VCaP (cell line): Measurements from ENCODE around the gene KCNAB1.
A peak's percentile ranks its signal among the peaks of the same experiment; 100 is the strongest.

Experiments
- H3K27ac ChIP-seq: fragments of 450-650 bp; 2 replicates; pipeline ENCODE4 v1.5.1; 2017
- CTCF ChIP-seq: fragments of 450-650 bp; conservative IDR thresholded peaks from 2 replicates; pipeline ENCODE4 v1.5.1; 2017; ENCODE audit warnings: mild to moderate bottlenecking, moderate library complexity

KCNAB1 gene

DNA sequence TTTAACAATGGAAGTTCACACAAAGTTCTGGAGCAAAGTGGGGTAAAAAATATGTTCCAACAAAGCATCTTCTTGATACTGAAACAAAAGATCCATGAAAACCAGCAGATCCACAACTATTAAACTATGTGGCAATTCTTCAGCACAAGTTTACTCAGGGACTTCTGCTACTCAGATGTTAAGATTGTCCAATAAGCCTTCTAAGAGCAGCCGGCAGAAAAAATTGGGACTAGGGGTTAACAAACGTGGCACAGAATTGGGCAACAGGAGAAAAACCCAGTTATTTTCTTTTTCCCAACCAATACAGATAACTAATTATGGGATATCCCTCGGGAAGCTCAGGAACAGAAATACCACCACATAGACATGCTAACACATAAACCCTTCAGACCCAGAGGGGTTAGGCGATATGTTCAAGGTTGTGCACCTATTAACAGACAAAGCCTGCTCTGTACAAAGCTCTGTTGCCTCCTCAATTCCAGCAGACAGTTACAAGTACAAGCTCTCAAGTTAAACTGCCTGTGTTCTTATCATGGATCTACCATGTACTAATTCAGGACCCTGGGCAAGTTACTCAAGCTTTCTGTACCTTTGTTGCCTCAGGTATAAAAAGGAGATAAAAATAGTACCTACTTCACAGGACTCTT lies 427.8 kb downstream of the KCNAB1 start:
- no peak for TF ChIP-seq CTCF
- H3K27ac ChIP-seq = no peak overlapping the region

- no peak overlapping the region for H3K27ac ChIP-seq
- no peak for TF ChIP-seq CTCF
Observed at GRCh38 chr3:156548902-156549301, 428.5 kb downstream of the KCNAB1 start.

DNA sequence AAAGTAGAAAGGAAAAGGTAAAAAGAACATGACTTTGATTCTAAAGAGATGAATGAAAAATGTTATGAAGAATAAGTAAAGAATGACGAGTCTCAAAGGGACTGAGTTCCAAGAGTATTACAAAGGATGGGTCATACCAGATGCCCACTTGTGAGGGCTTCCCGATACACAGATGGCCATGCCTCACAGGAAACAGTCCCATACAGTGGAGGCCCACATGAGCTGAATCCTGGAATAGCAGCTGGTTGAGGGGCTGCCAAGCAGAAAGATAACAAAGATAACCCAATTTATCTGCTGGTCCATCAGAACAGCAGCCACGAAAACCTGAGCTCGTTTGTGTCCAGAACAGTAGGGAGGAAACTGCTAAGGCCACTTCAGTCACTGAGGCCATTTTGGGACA lies 430.9 kb downstream of the KCNAB1 start:
- H3K27ac ChIP-seq = no peak overlapping the region
- no peak for TF ChIP-seq CTCF

- TF ChIP-seq CTCF = no peak
- H3K27ac ChIP-seq = no peak overlapping the region
Observed at GRCh38 chr3:156551746-156552145, 431.4 kb downstream of the KCNAB1 start.

DNA sequence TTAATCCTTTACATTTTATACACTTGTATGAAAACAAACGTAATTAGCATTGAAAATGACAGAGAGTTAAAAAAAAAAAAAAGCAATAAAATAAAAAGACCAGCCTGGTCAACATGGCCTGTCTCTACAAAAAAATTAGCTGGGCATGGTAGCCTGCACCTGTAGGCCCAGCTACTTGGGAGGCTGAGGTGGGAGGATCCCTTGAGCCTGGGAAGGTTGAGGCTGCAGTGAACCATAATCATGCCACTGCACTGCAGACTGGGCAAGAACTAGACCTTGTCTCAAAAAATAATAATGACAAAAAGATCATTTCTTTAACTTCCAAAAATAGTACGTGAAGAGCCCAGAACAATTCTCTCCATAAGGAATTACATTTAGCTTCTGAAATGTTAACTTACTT lies 432.6 kb downstream of the KCNAB1 start:
- no peak overlapping the region for H3K27ac ChIP-seq

GRCh38 chr3:156553705-156554356 lies 433.5 kb downstream of the KCNAB1 start:
- peak overlapping the region; percentile 80 for H3K27ac ChIP-seq
- no peak for TF ChIP-seq CTCF

More for the DNA sequence above, 432.6 kb downstream of the KCNAB1 start:
- TF ChIP-seq CTCF = no peak

GRCh38 chr3:156554515-156554841 lies 434.1 kb downstream of the KCNAB1 start:
- H3K27ac ChIP-seq = peak overlapping the region; percentile 80
- no peak for TF ChIP-seq CTCF
